DOHH2 (cell line): ENCODE data around the gene CHEK1.

ENCODE experiments used
- EZH2phosphoT487 ChIP-seq: fragments of 200-600 bp; sonication (generic); IDR thresholded peaks from 2 replicates; pipeline ENCODE4 v1.6.1; 2017; ENCODE audit warnings: borderline replicate concordance, mild to moderate bottlenecking, antibody characterized with exemption, low read length, moderate library complexity, mixed read lengths
- TF ChIP-seq, protein P1 (sequence below): fragments of 200-600 bp; sonication (generic); IDR thresholded peaks from one replicate; pipeline ENCODE4 v1.5.1; 2014; ENCODE audit warnings: antibody characterized with exemption, mild to moderate bottlenecking, low read depth, low read length; ENCODE audit not compliant: poor library complexity, severe bottlenecking

DNA sequence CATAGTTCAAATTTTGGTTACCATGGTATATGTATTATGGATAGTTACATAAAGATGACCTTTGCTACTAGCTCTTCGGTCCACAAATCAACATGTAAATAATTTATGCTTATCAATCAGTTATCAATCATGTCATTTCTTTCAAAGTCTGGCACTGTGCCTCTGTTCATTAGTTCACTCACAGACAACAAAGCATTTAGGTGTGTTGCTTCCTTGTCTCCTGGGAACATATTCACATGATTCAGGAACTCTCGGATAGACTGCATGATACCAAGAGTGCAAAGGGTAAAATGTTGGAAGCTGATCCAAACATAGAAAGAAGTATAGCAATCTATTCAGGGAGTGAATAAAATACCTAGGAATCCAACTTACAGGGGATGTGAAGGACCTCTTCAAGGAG is 70.0 kb downstream of the CHEK1 start:
- TF ChIP-seq, protein P1, sequence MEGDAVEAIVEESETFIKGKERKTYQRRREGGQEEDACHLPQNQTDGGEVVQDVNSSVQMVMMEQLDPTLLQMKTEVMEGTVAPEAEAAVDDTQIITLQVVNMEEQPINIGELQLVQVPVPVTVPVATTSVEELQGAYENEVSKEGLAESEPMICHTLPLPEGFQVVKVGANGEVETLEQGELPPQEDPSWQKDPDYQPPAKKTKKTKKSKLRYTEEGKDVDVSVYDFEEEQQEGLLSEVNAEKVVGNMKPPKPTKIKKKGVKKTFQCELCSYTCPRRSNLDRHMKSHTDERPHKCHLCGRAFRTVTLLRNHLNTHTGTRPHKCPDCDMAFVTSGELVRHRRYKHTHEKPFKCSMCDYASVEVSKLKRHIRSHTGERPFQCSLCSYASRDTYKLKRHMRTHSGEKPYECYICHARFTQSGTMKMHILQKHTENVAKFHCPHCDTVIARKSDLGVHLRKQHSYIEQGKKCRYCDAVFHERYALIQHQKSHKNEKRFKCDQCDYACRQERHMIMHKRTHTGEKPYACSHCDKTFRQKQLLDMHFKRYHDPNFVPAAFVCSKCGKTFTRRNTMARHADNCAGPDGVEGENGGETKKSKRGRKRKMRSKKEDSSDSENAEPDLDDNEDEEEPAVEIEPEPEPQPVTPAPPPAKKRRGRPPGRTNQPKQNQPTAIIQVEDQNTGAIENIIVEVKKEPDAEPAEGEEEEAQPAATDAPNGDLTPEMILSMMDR = no peak
- TF ChIP-seq EZH2phosphoT487 = no peak
